Cardiac muscle cell (in vitro differentiated cells and primary cell): Measurements from ENCODE around the gene EBF3. TPM values are rescaled to one million over a fixed set of nuclear protein-coding genes. Genes with fewer than 3 reads are reported as not detected.
A peak's percentile ranks its signal among the peaks of the same experiment; 100 is the strongest.

Experiments
- DNase-seq, 2 donors: peaks; one replicate each; pipeline versions ENCODE4 v3.0.0 to v3.0.0-alpha.2; 2010 to 2017; ENCODE audit warnings: low read depth in 1 of 2, low spot score in 1 of 2
- H3K27ac ChIP-seq: fragments of 200-600 bp; sonication (generic); 2 replicates; pipeline ENCODE4 v1.5.1; 2016
- H3K27me3 ChIP-seq: fragments of 200-600 bp; sonication (generic); 2 replicates; pipeline ENCODE4 v1.6.0; 2016; ENCODE audit warnings: control low read depth
- H3K36me3 ChIP-seq: fragments of 200-600 bp; sonication (generic); 2 replicates; pipeline ENCODE4 v1.5.1; 2016; ENCODE audit warnings: control low read depth
- H3K4me1 ChIP-seq: fragments of 200-600 bp; sonication (generic); 2 replicates; pipeline ENCODE4 v1.8.1; 2017; ENCODE audit warnings: low read depth, mild to moderate bottlenecking, mixed run types
- H3K4me3 ChIP-seq: fragments of 200-600 bp; sonication (generic); 2 replicates; pipeline ENCODE4 v1.5.1; 2016; ENCODE audit warnings: mild to moderate bottlenecking
- H3K9me3 ChIP-seq: fragments of 200-600 bp; sonication (generic); 2 replicates; pipeline ENCODE4 v1.5.1; 2017; ENCODE audit warnings: low read depth, mild to moderate bottlenecking, control low read depth
- CTCF ChIP-seq: IDR thresholded peaks from 2 replicates; pipeline ENCODE4 v1.5.1; 2012; ENCODE audit warnings: low read depth, mild to moderate bottlenecking, low read length
- polyA plus RNA-seq: library from polyadenylated mRNA; unstranded; fragments of >200 nt; fragmentation: Nextera tagmentation; extraction: Ambion mirVana; gene quantifications from 2 replicates; pipeline ENCODE4 v1.2.1, GENCODE V29; 2016
- total RNA-seq: library from RNA; depleted of rRNA; stranded (reverse); fragments of >200 nt; gene quantifications from 2 replicates; pipeline ENCODE4 v1.2.3, GENCODE V29; 2016

The EBF3 gene
- total and polyA plus RNA-seq, 2 experiments from 2014 or later: 0.61 to 2.8 TPM

GRCh38 chr10:129956876-129957673, 7.0 kb downstream of the EBF3 start:
- Histone ChIP-seq H3K9me3 (no peaks in the 10 kb centered on the region), H3K4me3 (no peak overlapping the region), H3K27ac (no peak overlapping the region), H3K27me3 (peaks cover 85% of the 10 kb centered on the region), H3K4me1 (peaks cover 10% of the 10 kb centered on the region), H3K36me3 (no peaks in the 10 kb centered on the region)
- TF ChIP-seq CTCF: no peak
- no peak for DNase-seq

- peaks cover 77% of the 10 kb centered on the region for H3K27me3 ChIP-seq
- H3K27ac ChIP-seq: no peak overlapping the region
- no peak for DNase-seq
- H3K9me3 ChIP-seq: no peaks in the 10 kb centered on the region
- no peak overlapping the region for H3K4me3 ChIP-seq
- H3K36me3 ChIP-seq: no peaks in the 10 kb centered on the region
- TF ChIP-seq CTCF: no peak
- peaks cover 10% of the 10 kb centered on the region for H3K4me1 ChIP-seq
These were observed 7.8 kb downstream of the EBF3 start for GRCh38 chr10:129956286-129956670.

GRCh38 chr10:129955601-129956285, 8.3 kb downstream of the EBF3 start:
- peak; percentile 15 to 56 for DNase-seq
- no peak for TF ChIP-seq CTCF
- peaks cover 10% of the 10 kb centered on the region for H3K4me1 ChIP-seq
- peaks cover 72% of the 10 kb centered on the region for H3K27me3 ChIP-seq
- no peaks in the 10 kb centered on the region for H3K9me3 ChIP-seq
- no peak overlapping the region for H3K27ac ChIP-seq
- no peak overlapping the region for H3K4me3 ChIP-seq
- H3K36me3 ChIP-seq: no peaks in the 10 kb centered on the region

GRCh38 chr10:129954492-129955315, 9.4 kb downstream of the EBF3 start:
- Histone ChIP-seq H3K27ac (no peak overlapping the region), H3K4me3 (no peak overlapping the region), H3K4me1 (peaks cover 10% of the 10 kb centered on the region), H3K9me3 (no peaks in the 10 kb centered on the region), H3K36me3 (no peaks in the 10 kb centered on the region), H3K27me3 (peaks cover 62% of the 10 kb centered on the region)
- DNase-seq: no peak
- TF ChIP-seq CTCF: no peak
